Astrocyte of the spinal cord (primary cell): ENCODE data around the gene ELP1.
"Not testable (repeated sequence)": the region's sequence is repeated elsewhere in the genome, so short reads cannot be mapped to it uniquely, and the experiment has no call there.

ENCODE experiments used
- DNase-seq: peaks from one replicate; pipeline ENCODE4 v3.0.0; 2011; ENCODE audit warnings: low read depth, low spot score
- H3K4me3 ChIP-seq: 2 replicates; pipeline ENCODE4 v1.5.1; 2011; ENCODE audit warnings: low read depth, mild to moderate bottlenecking, low read length, moderate library complexity
- in situ Hi-C: cut with HindIII; loops from 2 replicates; pipeline ENCODE4 v1.10.0; 2017; ENCODE audit warnings: low sequenced_read_pairs
- TF ChIP-seq, protein P1 (sequence below): IDR thresholded peaks from 2 replicates; pipeline ENCODE4 v1.5.1; 2012; ENCODE audit warnings: low read depth, mild to moderate bottlenecking, low read length, inconsistent platforms

Gene ELP1

DNA sequence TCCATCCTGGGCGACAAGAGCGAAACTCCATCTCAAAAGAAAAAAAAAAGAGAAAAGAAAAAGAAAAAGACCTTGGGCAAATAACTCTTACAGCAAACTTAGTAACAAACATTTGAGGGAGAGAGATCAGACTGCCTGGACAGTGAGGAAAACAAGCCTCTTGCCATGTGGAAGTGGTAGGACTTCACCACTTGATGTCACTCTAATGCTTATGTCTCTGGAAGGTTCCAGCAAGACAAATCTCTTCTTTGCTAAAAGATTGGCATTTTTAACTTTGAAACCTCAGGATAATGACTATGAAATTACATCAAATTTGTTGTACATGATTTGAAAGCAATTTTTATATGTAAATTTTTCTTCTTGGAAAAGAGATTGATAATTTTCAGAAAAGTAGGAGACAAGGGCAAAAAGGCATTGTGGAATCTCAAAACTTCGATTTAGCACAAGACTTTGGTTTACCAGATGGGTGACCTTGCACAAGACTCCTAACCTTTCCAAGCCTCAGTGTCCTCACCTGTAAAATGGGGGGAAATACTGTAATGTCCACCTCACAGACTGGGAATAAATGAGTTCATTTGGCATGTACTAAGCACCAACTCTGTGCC, 83.5 kb downstream of the ELP1 start:
- DNase-seq = peak; percentile 24
- in situ Hi-C loops = no loop called here

DNA sequence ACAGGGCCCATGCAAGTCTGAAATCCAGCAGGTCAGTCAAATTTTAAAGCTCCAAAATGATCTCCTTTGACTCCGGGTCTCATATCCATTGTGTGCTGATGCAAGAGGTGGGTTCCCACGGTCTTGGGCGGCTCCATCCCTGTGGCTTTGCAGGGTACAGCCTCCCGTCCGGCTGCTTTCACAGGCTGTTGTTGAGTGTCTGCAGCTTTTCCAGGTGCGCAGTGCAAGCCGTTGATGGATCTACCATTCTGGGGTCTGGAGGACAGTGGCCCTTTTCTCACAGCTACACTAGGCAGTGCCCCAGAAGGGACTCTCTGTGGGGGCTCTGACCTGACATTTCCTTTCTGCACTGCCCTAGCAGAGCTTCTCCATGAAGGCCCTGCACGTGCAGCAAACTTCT, 85.6 kb downstream of the ELP1 start:
- in situ Hi-C loops, DNase-seq, H3K4me3 ChIP-seq: not testable (repeated sequence)

More for the DNA sequence above, 83.5 kb downstream of the ELP1 start:
- H3K4me3 ChIP-seq = no peak overlapping the region
- TF ChIP-seq, protein P1, sequence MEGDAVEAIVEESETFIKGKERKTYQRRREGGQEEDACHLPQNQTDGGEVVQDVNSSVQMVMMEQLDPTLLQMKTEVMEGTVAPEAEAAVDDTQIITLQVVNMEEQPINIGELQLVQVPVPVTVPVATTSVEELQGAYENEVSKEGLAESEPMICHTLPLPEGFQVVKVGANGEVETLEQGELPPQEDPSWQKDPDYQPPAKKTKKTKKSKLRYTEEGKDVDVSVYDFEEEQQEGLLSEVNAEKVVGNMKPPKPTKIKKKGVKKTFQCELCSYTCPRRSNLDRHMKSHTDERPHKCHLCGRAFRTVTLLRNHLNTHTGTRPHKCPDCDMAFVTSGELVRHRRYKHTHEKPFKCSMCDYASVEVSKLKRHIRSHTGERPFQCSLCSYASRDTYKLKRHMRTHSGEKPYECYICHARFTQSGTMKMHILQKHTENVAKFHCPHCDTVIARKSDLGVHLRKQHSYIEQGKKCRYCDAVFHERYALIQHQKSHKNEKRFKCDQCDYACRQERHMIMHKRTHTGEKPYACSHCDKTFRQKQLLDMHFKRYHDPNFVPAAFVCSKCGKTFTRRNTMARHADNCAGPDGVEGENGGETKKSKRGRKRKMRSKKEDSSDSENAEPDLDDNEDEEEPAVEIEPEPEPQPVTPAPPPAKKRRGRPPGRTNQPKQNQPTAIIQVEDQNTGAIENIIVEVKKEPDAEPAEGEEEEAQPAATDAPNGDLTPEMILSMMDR = peak; percentile 44

DNA sequence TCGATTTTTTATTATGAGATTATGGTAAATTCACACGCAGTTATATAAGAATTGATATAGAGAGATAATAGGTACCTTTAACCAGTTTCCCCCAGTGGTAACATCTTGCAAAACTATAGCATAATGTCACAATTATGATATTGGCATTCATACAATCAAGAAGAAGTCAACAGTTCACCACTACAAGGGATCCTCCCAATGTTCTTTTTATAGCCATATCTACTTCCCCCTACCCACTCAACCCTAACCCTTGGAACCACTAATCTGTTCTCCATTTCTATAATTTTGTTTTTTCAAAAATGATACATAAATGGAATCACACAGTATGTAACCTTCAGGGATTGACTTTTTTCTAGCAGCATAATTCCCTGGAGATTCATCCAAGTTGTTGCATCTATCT, 88.0 kb downstream of the ELP1 start:
- in situ Hi-C loops = no loop called here
- no peak overlapping the region for H3K4me3 ChIP-seq
- DNase-seq = no peak
- TF ChIP-seq, protein P1 = no peak

DNA sequence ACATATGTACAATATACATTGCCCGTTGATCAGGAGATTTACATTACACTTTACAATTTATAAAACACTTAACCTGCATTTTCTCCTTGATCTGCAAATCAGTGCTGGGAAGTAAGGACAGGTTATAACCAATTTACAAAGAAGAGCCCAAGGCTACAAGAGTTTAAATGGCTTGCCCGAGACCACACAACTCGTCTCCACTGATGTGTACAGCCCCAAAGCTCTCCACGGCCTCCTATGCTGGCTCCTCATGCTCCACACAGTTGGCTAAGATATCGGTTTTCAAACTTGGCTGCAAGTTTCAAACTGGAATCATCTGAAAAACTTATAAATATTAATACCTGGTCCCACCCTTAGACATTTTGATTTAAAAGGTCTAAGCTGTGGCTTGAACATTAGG, 88.4 kb downstream of the ELP1 start:
- in situ Hi-C loops = no loop called here
- no peak overlapping the region for H3K4me3 ChIP-seq
- DNase-seq = no peak
- TF ChIP-seq, protein P1 = no peak

DNA sequence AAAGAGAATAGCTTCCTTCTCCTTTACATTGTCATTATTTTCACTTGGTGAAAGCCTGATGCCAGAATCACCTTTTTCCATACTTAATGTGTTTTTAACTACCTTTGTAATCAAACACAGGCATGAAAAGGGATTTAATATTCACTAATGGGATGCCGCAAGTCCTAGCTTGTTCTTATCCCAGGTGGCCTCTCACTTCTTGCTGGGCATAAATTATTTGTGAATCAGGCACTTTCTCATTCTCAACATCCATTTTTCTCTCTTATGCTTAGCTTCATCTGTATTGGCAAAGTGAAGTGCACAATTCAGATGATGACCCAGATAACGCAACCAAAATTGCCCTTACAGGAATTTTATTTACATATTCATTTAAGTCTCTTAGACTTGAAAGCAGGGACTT, 89.1 kb downstream of the ELP1 start:
- in situ Hi-C loops = no loop called here
- DNase-seq = no peak
- no peak overlapping the region for H3K4me3 ChIP-seq
- TF ChIP-seq, protein P1 = no peak

DNA sequence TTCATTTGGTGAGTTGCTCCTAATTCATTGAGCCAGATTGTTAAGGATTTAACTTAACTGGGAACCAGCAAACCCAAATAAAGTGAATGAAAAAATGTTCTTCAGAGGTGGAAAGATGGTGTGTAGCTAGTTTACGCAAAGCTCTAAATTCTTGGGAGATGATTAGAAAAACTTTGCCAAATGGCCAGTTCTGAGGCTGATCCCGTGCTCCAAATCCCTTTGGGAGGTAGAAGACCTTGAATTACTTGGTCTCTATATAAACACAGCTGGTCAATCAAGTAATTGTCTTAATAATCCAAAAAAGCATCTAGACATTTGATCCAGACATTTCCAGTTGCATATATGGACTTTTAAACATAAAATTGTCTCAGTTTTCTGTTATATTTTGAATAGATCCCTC, 89.5 kb downstream of the ELP1 start:
- in situ Hi-C loops = no loop called here
- H3K4me3 ChIP-seq = no peak overlapping the region
- DNase-seq = no peak
- TF ChIP-seq, protein P1 = no peak

DNA sequence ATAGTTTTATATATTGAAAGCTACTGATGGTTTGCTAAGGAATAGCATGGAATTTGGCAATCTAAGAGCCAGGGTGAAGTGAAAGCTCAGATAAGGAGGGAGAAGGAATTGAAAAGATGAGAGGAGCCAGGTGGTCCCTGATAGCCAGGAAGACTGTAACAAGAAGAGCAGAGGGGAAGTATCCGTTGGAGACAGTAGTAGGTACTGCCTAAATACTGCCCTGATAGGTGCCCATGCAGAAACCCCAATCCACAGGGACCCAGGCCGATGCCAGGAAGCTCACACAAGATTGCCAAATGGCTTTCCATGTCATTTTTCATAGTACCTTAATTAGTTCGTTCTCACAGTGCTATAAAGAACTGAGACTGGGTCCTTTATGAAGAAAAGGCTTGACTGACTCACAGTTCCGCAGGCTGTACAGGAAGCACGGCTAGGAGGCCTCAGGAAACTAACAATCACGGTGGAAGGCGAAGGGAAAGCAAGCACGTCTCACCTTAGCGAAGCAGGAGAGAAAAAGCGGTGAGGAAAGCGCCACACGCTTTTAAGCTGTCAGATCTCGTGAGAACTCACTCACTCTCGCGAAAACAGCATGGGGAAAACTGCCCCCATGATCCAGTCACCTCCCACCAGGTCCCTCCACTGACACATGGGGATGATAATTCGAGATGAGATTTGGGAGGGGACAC, 91.2 kb downstream of the ELP1 start:
- H3K4me3 ChIP-seq = no peak overlapping the region
- TF ChIP-seq, protein P1 = no peak
- no peak for DNase-seq
- in situ Hi-C loops = no loop called here

DNA sequence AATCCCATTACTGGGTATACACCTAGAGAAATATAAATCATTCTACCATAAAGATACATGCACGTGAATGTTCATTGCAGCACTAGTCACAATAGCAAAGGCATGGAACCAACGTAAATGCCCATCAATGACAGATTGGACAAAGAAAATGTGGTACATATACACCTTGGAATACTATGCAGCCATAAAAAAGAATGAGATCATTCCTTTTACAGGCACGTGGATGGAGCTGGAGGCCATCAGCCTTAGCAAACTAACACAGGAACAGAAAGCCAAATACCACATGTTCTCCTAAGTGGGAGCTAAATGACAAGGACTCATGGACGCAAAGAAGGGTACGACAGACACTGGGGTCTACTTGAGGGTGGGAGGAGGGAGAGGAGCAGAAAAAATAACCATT, 94.4 kb downstream of the ELP1 start:
- DNase-seq, in situ Hi-C loops, H3K4me3 ChIP-seq: not testable (repeated sequence)
